Caco-2 (cell line): Measurements from ENCODE around the gene XPNPEP1. TPM values are rescaled to one million over a fixed set of nuclear protein-coding genes. Genes with fewer than 3 reads are reported as not detected.
A peak's percentile ranks its signal among the peaks of the same experiment; 100 is the strongest.

Experiments
- BruUV-seq: library from RNA; stranded (reverse); fragments of 400-500 nt; replicated peaks from 2 replicates; lab custom pipeline; 2021; lab: Mats Ljungman, UMichigan
- CTCF ChIA-PET: fragments of 300-600 bp; sonication (Branson Sonifier 250); formaldehyde crosslinking; loops from one replicate; lab custom pipeline; 2022; ENCODE audit warnings: antibody characterized with exemption; lab: Charles Lee
- POLR2A ChIA-PET: fragments of 300-600 bp; sonication (Branson Sonifier 250); formaldehyde crosslinking; loops from one replicate; lab custom pipeline; 2022; ENCODE audit warnings: antibody characterized with exemption; lab: Charles Lee
- DNase-seq, 2 experiments: peaks; one replicate each; pipeline versions ENCODE4 v3.0.0 to v3.0.0-alpha.2; 2020 to 2022
- H3K27me3 ChIP-seq: replicated peaks from 2 replicates; pipeline ENCODE4 v1.6.0; 2011; ENCODE audit warnings: low read length; ENCODE audit not compliant: control insufficient read depth, insufficient read depth
- H3K36me3 ChIP-seq: 2 replicates; pipeline ENCODE4 v1.5.1; 2011; ENCODE audit warnings: low read length; ENCODE audit not compliant: control insufficient read depth, insufficient read depth
- H3K4me1 ChIP-seq: fragments of 250-450 bp; sonication (Bioruptor Pico); 2 replicates; pipeline ENCODE4 v1.5.1; 2020; ENCODE audit warnings: mild to moderate bottlenecking
- H3K4me3 ChIP-seq: 2 replicates; pipeline ENCODE4 v1.5.1; 2011; ENCODE audit warnings: low read depth, mild to moderate bottlenecking, control low read depth, low read length
- H3K9me3 ChIP-seq: fragments of 250-450 bp; sonication (Bioruptor Pico); 2 replicates; pipeline ENCODE4 v1.5.1; 2020; ENCODE audit warnings: mild to moderate bottlenecking, moderate library complexity
- H3K27ac Mint-ChIP-seq: one replicate; pipeline ENCODE4 v1.8.0; 2022; ENCODE audit warnings: mixed read lengths; ENCODE audit not compliant: unreplicated experiment
- H3K27me3 Mint-ChIP-seq: one replicate; pipeline ENCODE4 v1.8.0; 2022; ENCODE audit warnings: mixed read lengths; ENCODE audit not compliant: insufficient read depth, unreplicated experiment
- H3K36me3 Mint-ChIP-seq: one replicate; pipeline ENCODE4 v1.8.0; 2022; ENCODE audit warnings: mild to moderate bottlenecking, mixed read lengths; ENCODE audit not compliant: insufficient read depth, unreplicated experiment
- H3K4me1 Mint-ChIP-seq: one replicate; pipeline ENCODE4 v1.8.0; 2022; ENCODE audit warnings: low read depth, mixed read lengths; ENCODE audit not compliant: unreplicated experiment
- H3K4me3 Mint-ChIP-seq: one replicate; pipeline ENCODE4 v1.8.0; 2022; ENCODE audit warnings: mild to moderate bottlenecking, moderate library complexity, mixed read lengths; ENCODE audit not compliant: unreplicated experiment
- H3K9me3 Mint-ChIP-seq: one replicate; pipeline ENCODE4 v1.8.0; 2022; ENCODE audit warnings: mixed read lengths; ENCODE audit not compliant: unreplicated experiment
- intact Hi-C: fragments of 100-400 bp; cut with micrococcal nuclease; formaldehyde crosslinking; loops from one replicate; pipeline ENCODE4 v1.10.0; 2022; ENCODE audit not compliant: unreplicated experiment
- total RNA-seq: library from RNA; stranded (reverse); gene quantifications from 2 replicates; pipeline ENCODE4 v1.2.3, GENCODE V29; 2022
- TF ChIP-seq, protein P1 (sequence below), 2 experiments: fragments of 200-600 bp in 1 of 2; IDR thresholded peaks; 1 replicate in 1 of 2; 2 replicates in 1 of 2; pipeline versions ENCODE4 v1.5.1 to v1.8.0; 2011 to 2022; ENCODE audit warnings: antibody characterized with exemption in 1 of 2, control low read depth in 1 of 2, inconsistent platforms in 1 of 2, low read depth in 1 of 2, low read length in 1 of 2, mild to moderate bottlenecking in 1 of 2, moderate library complexity in 1 of 2; ENCODE audit not compliant: insufficient read depth in 1 of 2, severe bottlenecking in 1 of 2, unreplicated experiment in 1 of 2

The XPNPEP1 gene
- total RNA-seq, 1 experiment from 2014 or later = 92.4 TPM

DNA sequence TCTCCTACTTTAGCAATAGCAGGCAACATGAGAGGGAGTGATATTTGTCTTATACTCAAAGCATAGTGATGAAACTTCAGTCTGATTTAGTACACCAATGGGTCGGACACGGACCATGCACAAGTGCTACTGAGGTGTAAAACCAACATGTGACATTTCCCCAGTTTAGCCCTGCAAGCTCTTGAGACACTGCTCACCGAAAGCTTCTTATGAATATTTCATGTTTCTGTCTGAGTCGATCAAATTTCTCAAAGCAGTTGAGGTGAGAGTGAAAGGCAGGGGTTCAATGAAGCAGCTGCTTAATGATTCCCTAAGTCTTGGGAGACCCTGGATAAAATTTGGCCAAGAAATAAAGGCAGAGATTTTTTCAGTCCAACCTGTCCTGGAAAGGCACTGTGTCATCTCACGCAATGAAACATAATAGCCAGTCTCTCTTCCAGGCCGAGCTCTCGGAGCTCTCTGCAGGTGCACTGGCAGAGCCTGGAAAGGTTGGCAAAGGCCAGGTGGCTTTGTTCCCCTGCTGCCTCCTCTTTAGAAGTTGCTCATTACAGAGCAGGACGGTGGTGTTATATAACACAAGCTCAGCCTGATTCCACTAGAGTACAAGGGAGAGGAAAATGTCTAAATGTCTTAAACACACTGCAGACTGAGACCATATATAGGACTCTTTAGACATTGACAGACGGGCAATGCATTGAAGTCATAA is 33.9 kb upstream of the XPNPEP1 start:
- CTCF ChIA-PET = interaction anchor here (0.8 to 2.1 kb wide), 4 partner anchors 20 to 80 kb away, joined by 3 to 6 read pairs (median 4); no protein-coding TSS in a partner anchor
- TF ChIP-seq, protein P1, sequence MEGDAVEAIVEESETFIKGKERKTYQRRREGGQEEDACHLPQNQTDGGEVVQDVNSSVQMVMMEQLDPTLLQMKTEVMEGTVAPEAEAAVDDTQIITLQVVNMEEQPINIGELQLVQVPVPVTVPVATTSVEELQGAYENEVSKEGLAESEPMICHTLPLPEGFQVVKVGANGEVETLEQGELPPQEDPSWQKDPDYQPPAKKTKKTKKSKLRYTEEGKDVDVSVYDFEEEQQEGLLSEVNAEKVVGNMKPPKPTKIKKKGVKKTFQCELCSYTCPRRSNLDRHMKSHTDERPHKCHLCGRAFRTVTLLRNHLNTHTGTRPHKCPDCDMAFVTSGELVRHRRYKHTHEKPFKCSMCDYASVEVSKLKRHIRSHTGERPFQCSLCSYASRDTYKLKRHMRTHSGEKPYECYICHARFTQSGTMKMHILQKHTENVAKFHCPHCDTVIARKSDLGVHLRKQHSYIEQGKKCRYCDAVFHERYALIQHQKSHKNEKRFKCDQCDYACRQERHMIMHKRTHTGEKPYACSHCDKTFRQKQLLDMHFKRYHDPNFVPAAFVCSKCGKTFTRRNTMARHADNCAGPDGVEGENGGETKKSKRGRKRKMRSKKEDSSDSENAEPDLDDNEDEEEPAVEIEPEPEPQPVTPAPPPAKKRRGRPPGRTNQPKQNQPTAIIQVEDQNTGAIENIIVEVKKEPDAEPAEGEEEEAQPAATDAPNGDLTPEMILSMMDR (IDR thresholded peaks at IDR 0.05; ENCODE audit: insufficient read depth in 1 of 2, low read depth in 1 of 2, low read length in 1 of 2, severe bottlenecking in 1 of 2, unreplicated experiment in 1 of 2) = no peak
- intact Hi-C loops = no loop called here

DNA sequence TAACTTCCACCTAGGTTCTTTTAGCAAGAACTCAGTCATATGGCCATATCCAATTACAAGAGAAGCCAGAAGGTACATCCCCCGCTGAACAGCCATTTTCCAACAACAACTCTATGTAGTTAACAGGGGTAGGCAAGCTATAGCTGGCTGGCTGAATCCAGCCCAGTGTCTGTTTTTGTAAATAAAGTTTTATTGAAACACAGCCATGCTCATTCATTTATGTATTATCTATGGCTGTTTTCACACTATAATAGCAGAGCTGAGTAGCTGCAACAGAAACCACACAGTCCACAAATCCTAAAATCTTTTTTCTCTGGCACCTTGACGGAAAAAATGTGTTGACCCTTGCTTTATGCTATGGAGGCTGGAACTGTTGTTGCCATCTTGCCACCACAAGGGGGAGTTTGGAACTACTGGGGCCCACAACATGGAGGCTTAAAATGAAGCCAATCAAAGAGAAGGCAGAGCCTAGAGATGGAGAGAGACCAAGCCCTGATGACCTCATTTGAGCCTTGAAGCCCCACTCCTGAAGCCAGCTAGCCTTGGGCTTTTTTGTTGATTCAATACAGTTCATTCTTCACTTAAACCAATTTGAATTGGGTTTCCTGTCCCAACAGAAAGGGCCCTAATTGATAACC is 33.3 kb upstream of the XPNPEP1 start:
- H3K9me3 Mint-ChIP-seq = no peaks in the 10 kb centered on the region
- Histone ChIP-seq H3K4me1 (peaks cover 6% of the 10 kb centered on the region; the same call in 1 of the 2 replicates), H3K9me3 (no peaks in the 10 kb centered on the region), H3K36me3 (no peaks in the 10 kb centered on the region), H3K27me3 (no peaks in the 10 kb centered on the region), H3K4me3 (no peak overlapping the region)
- POLR2A ChIA-PET = no interaction called here
- intact Hi-C loops = loop anchor here (1.0 kb wide), 3 partner anchors 52 to 72 kb away; no protein-coding TSS in a partner anchor
- H3K27ac Mint-ChIP-seq = no peak overlapping the region
- H3K4me3 Mint-ChIP-seq = no peak overlapping the region
- H3K36me3 Mint-ChIP-seq = peaks cover 5% of the 10 kb centered on the region
- peak; percentile 63 to 67 for DNase-seq
- no TSS peak for BruUV-seq
- peaks cover 19% of the 10 kb centered on the region for H3K4me1 Mint-ChIP-seq
- no peaks in the 10 kb centered on the region for H3K27me3 Mint-ChIP-seq
- CTCF ChIA-PET = interaction anchor here (1.4 to 2.1 kb wide), 3 partner anchors 20 to 81 kb away, joined by 4 to 6 read pairs (median 5); no protein-coding TSS in a partner anchor
- TF ChIP-seq, protein P1 (IDR thresholded peaks at IDR 0.05; ENCODE audit: insufficient read depth in 1 of 2, low read depth in 1 of 2, low read length in 1 of 2, severe bottlenecking in 1 of 2, unreplicated experiment in 1 of 2) = peak; percentile 75 to 78

More for the DNA sequence above, 33.9 kb upstream of the XPNPEP1 start:
- Histone ChIP-seq H3K4me1 (peaks cover 6% of the 10 kb centered on the region; the same call in 1 of the 2 replicates), H3K36me3 (no peaks in the 10 kb centered on the region), H3K4me3 (no peak overlapping the region), H3K9me3 (no peaks in the 10 kb centered on the region), H3K27me3 (no peaks in the 10 kb centered on the region)
- POLR2A ChIA-PET = no interaction called here
- H3K27me3 Mint-ChIP-seq = no peaks in the 10 kb centered on the region
- H3K9me3 Mint-ChIP-seq = no peaks in the 10 kb centered on the region
- H3K27ac Mint-ChIP-seq = no peak overlapping the region
- DNase-seq = no peak
- H3K36me3 Mint-ChIP-seq = peaks cover 5% of the 10 kb centered on the region
- peaks cover 19% of the 10 kb centered on the region for H3K4me1 Mint-ChIP-seq
- no peak overlapping the region for H3K4me3 Mint-ChIP-seq
- BruUV-seq = no TSS peak

DNA sequence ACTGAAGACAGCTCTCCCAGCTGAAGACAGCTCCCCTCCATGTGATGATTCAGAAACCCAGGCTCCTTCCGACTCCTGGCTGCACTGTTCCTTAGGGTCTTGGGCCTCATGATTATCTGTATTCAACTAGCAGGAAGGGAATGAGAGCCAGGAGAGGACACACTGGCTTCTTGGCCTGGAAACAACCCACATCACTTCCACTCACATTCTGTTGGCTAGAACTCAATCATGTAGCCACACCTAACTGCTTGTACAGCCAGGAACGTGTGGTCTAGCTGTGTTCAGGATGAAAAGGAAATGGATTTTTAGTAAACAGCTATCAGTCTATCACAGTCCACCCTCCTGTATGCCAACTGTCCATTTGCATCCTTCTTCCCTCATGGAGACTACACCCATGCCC is 30.5 kb upstream of the XPNPEP1 start:
- POLR2A ChIA-PET = no interaction called here
- intact Hi-C loops = no loop called here

More for the DNA sequence above, 30.5 kb upstream of the XPNPEP1 start:
- no peaks in the 10 kb centered on the region for H3K27me3 ChIP-seq
- H3K36me3 Mint-ChIP-seq = peaks cover 5% of the 10 kb centered on the region
- H3K27me3 Mint-ChIP-seq = no peaks in the 10 kb centered on the region
- H3K36me3 ChIP-seq = no peaks in the 10 kb centered on the region
- peaks cover 6% of the 10 kb centered on the region; the same call in 1 of the 2 replicates for H3K4me1 ChIP-seq
- H3K9me3 Mint-ChIP-seq = no peaks in the 10 kb centered on the region
- no TSS peak for BruUV-seq
- CTCF ChIA-PET = interaction anchor here (1.9 kb wide), 1 partner anchor 70 kb away, joined by 5 read pairs; no protein-coding TSS in a partner anchor
- H3K4me3 Mint-ChIP-seq = no peak overlapping the region
- H3K4me3 ChIP-seq = no peak overlapping the region
- H3K27ac Mint-ChIP-seq = no peak overlapping the region
- no peaks in the 10 kb centered on the region for H3K9me3 ChIP-seq
- H3K4me1 Mint-ChIP-seq = peaks cover 10% of the 10 kb centered on the region
- DNase-seq = no peak
- TF ChIP-seq, protein P1 (IDR thresholded peaks at IDR 0.05; ENCODE audit: insufficient read depth in 1 of 2, low read depth in 1 of 2, low read length in 1 of 2, severe bottlenecking in 1 of 2, unreplicated experiment in 1 of 2) = no peak
